AG10803 (cell line): Measurements from ENCODE around the gene EMCN.
"Not testable (repeated sequence)": the region's sequence is repeated elsewhere in the genome, so short reads cannot be mapped to it uniquely, and the experiment has no call there.

ENCODE experiments used
- DNase-seq: peaks from one replicate; pipeline ENCODE4 v3.0.0; 2010; ENCODE audit warnings: low read depth
- H3K4me3 ChIP-seq: 2 replicates; pipeline ENCODE4 v1.5.1; 2011; ENCODE audit warnings: mild to moderate bottlenecking, low read length, control low read depth
- CTCF ChIP-seq: conservative IDR thresholded peaks from 2 replicates; pipeline ENCODE4 v1.5.1; 2011; ENCODE audit warnings: mild to moderate bottlenecking, low read length, control low read depth, inconsistent platforms

EMCN gene

GRCh38 chr4:100545427-100545826 is 27.6 kb upstream of the EMCN start:
- DNase-seq = no peak
- no peak for TF ChIP-seq CTCF
- no peak overlapping the region for H3K4me3 ChIP-seq

GRCh38 chr4:100540131-100540530 is 22.3 kb upstream of the EMCN start:
- no peak for DNase-seq
- TF ChIP-seq CTCF = no peak
- no peak overlapping the region for H3K4me3 ChIP-seq

GRCh38 chr4:100539706-100540105 is 21.9 kb upstream of the EMCN start:
- DNase-seq = no peak
- no peak overlapping the region for H3K4me3 ChIP-seq
- TF ChIP-seq CTCF = no peak

- no peak for DNase-seq
- TF ChIP-seq CTCF = no peak
- no peak overlapping the region for H3K4me3 ChIP-seq
These were observed 15.9 kb upstream of the EMCN start for GRCh38 chr4:100533741-100534140.

GRCh38 chr4:100530161-100530560 is 12.3 kb upstream of the EMCN start:
- DNase-seq, H3K4me3 ChIP-seq: not testable (repeated sequence)

GRCh38 chr4:100525686-100526085 is 7.9 kb upstream of the EMCN start:
- H3K4me3 ChIP-seq = no peak overlapping the region
- no peak for TF ChIP-seq CTCF
- peak; percentile 35 for DNase-seq

- no peak overlapping the region for H3K4me3 ChIP-seq
- TF ChIP-seq CTCF = no peak
- no peak for DNase-seq
These were observed 1.4 kb upstream of the EMCN start for GRCh38 chr4:100519205-100519604.

- H3K4me3 ChIP-seq = no peak overlapping the region
- no peak for TF ChIP-seq CTCF
- DNase-seq = peak; percentile 8
These were observed 1.6 kb downstream of the EMCN start for GRCh38 chr4:100516225-100516624.
